Ovary (tissue), 9 donors: ENCODE data around the gene SF3A1. TPM values are rescaled to one million over a fixed set of nuclear protein-coding genes. Genes with fewer than 3 reads are reported as not detected.
A peak's percentile ranks its signal among the peaks of the same experiment; 100 is the strongest.

Source experiments
- DNase-seq, 5 donors: peaks; one replicate each; pipeline ENCODE4 v3.0.0-alpha.2; 2019 to 2020
- H3K27ac ChIP-seq, 2 donors: fragments of 200-600 bp; one replicate each; pipeline versions ENCODE4 v1.5.1 to v1.8.0; 2019 to 2022
- H3K27me3 ChIP-seq: fragments of 200-600 bp; one replicate; pipeline ENCODE4 v1.8.0; 2022
- H3K36me3 ChIP-seq: fragments of 200-600 bp; sonication (generic); one replicate; pipeline ENCODE4 v1.5.1; 2019
- H3K4me1 ChIP-seq: one replicate; pipeline ENCODE4 v1.8.1; 2013; ENCODE audit warnings: mild to moderate bottlenecking, moderate library complexity; ENCODE audit not compliant: insufficient read depth
- H3K4me3 ChIP-seq: fragments of 200-600 bp; sonication (generic); one replicate; pipeline ENCODE4 v1.5.1; 2017
- H3K9me3 ChIP-seq, 2 donors: fragments of 200-600 bp in 1 of 2; sonication (generic) in 1 of 2; one replicate each; pipeline versions ENCODE4 v1.5.1 to v1.8.1; 2013 to 2019; ENCODE audit warnings: mild to moderate bottlenecking in 1 of 2, moderate library complexity in 1 of 2
- EP300 ChIP-seq: sonication (generic); formaldehyde crosslinking; IDR thresholded peaks from one replicate; pipeline ENCODE4 v1.6.1; 2017; ENCODE audit warnings: antibody characterized with exemption
- POLR2A ChIP-seq: fragments of 450-650 bp; IDR thresholded peaks from one replicate; pipeline ENCODE4 v1.6.1; 2017; ENCODE audit warnings: antibody characterized with exemption, mild to moderate bottlenecking, moderate library complexity
- WGBS, 3 donors: extraction: QIAGEN DNeasy Blood & Tissue Kit in 1 of 3; methylation state at CpG; one replicate each; pipeline versions ENCODE4 v1.1.5 to v1.1.7; 2013 to 2017; 5-methylcytosine and 5-hydroxymethylcytosine counted together
- intact Hi-C, 4 donors: fragments of 100-400 bp; cut with DNase I; formaldehyde crosslinking; loops; one replicate each; pipeline versions ENCODE4 v1.11.0 to v1.15.1; 2022 to 2023
- polyA plus RNA-seq, 2 donors: library from polyadenylated mRNA; stranded (reverse); fragments of 200-250 nt in 1 of 2; fragments of 350-450 nt in 1 of 2; fragmentation: Illumina TruSeq in 1 of 2; extraction: RNeasy Lipid Tissue Mini Kit (QIAGEN cat#74804) in 1 of 2; gene quantifications; one replicate each; pipeline ENCODE4 v1.2.3, GENCODE V29; 2013 to 2014
- total RNA-seq, 7 donors: library from RNA; depleted of rRNA in 2 of 7; stranded (reverse); fragments of >200 nt in 2 of 7; fragmentation: NEBNext Ultra II Directional in 3 of 7; extraction: Animal tissue kit (Norgen Biotek cat#: 25700) in 3 of 7; gene quantifications; one replicate each; pipeline versions ENCODE4 v1.1.0 to v1.2.4, GENCODE V29; 2016 to 2023
- TF ChIP-seq, protein P1 (sequence below), 3 donors: fragments of 450-650 bp in 2 of 3; fragments of 200-600 bp in 1 of 3; IDR thresholded peaks; one replicate each; pipeline versions ENCODE4 v1.5.1 to v1.8.0; 2016 to 2022; ENCODE audit warnings: antibody characterized with exemption in 3 of 3, mild to moderate bottlenecking in 1 of 3
- donor health status: DM: no; HTN: no; CAD: no; lungs with moderate emphysema.
- donor health status: DM: no; HTN: no; CAD: no.
- donor health status: Bipolar disorder and iron deficiency.
- donor health status: DM: yes; HTN: yes; CAD: no.
- donor health status: DM: no; HTN: no; CAD: no.
- donor health status: DM: yes; HTN: yes; CAD: no.

Gene SF3A1
- total and polyA plus RNA-seq, 9 donors, result 36.4 to 211 (median 152) TPM

DNA sequence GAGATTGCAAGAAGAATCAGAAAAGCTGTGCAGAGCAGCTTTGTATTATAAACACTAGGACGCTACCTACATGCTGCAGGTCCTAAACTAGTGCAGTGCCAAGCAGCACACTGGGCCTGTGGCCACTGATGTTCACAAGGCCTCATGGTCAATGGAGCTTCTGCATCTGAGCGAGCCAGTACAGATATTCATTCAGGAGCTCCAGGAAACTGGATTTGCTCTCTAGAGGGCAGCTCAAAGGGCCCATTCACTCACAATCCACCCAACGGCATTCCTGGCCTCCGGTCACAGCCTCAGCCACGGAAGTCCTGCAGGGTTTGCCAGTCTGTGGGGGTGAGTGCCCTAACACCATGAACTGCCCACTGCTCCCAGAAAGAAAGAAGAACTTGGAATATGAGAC lies 24.1 kb downstream of the SF3A1 start:
- no peak overlapping the region for H3K4me3 ChIP-seq
- no peak for DNase-seq
- no peak for TF ChIP-seq EP300
- 67 to 86% (median 72%) methylated on average over 5 of the region's 5 CpGs for whole genome bisulfite sequencing, 3 donors
- intact Hi-C loops, result no loop called here
- no peaks in the 10 kb centered on the region for H3K36me3 ChIP-seq
- no peaks in the 10 kb centered on the region for H3K4me1 ChIP-seq
- no peak overlapping the region for H3K27ac ChIP-seq
- H3K27me3 ChIP-seq, result no peaks in the 10 kb centered on the region
- no peaks in the 10 kb centered on the region for H3K9me3 ChIP-seq

DNA sequence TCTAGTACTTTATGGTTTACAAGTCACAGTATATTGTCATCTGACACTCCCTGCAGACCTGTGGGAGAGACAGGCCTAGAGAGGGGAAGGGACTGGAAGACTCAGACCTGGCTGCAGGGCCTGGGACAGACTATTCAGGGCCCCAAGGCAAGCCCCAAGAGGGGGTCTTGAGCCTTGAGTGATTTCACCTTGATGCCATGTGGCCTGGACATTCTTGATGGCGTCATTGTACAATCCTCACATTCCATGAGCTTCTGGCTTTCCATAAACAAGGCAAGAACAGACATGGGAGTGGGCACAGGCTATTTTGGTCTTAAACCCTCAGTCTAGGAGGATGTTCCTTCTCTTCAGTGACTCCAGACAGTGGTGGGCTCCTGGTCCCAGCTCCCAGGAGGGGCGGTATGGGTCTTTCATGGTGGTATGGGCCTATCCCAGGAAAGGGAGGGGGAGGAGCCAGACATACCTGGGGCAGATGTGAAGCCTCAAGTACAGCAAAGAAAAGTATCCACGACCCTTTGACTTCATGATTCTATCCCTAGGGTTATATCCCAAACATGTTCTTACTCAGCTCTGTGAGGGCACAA lies 28.1 kb downstream of the SF3A1 start:
- WGBS, 3 donors, result 59 to 70% (median 61%) methylated on average over 3 of the region's 3 CpGs
- Histone ChIP-seq H3K27me3 (no peaks in the 10 kb centered on the region), H3K4me3 (no peak overlapping the region), H3K4me1 (peaks cover 18% of the 10 kb centered on the region), H3K9me3 (no peaks in the 10 kb centered on the region), H3K27ac (no peak overlapping the region), H3K36me3 (no peaks in the 10 kb centered on the region)
- no peak for TF ChIP-seq EP300
- TF ChIP-seq, protein P1, sequence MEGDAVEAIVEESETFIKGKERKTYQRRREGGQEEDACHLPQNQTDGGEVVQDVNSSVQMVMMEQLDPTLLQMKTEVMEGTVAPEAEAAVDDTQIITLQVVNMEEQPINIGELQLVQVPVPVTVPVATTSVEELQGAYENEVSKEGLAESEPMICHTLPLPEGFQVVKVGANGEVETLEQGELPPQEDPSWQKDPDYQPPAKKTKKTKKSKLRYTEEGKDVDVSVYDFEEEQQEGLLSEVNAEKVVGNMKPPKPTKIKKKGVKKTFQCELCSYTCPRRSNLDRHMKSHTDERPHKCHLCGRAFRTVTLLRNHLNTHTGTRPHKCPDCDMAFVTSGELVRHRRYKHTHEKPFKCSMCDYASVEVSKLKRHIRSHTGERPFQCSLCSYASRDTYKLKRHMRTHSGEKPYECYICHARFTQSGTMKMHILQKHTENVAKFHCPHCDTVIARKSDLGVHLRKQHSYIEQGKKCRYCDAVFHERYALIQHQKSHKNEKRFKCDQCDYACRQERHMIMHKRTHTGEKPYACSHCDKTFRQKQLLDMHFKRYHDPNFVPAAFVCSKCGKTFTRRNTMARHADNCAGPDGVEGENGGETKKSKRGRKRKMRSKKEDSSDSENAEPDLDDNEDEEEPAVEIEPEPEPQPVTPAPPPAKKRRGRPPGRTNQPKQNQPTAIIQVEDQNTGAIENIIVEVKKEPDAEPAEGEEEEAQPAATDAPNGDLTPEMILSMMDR (IDR thresholded peaks at IDR 0.05), result no peak
- no peak for TF ChIP-seq POLR2A
- intact Hi-C loops, result no loop called here
- DNase-seq, result no peak

DNA sequence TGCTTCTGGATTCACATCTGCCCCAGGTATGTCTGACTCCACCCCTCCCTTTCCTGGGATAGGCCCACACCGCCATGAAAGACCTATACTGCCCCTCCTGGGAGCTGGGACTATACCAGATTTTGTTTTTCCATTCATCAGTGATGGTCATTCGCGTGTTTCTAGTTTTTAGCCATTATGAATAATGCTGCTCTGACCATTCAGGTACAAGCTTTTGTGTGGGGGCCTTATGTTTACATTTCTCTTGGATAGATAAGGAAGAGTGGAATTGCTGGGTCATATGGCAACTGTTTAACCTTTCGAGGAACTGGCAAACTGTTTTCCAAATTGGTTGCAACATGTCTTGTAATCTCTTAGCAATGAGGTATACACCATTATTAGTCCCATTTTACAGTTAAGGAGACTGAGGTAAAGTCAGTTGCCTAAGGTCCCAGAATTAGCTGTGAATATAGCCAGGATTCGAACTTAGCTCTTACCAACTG lies 28.8 kb downstream of the SF3A1 start:
- 50 to 65% (median 60%) methylated on average over 5 of the region's 5 CpGs for WGBS, 3 donors
- H3K36me3 ChIP-seq, result no peaks in the 10 kb centered on the region
- no peak for DNase-seq
- intact Hi-C loops, result loop anchor here in 1 of 4 donors (2.0 kb wide), 1 partner anchor 29 kb away; the partner anchor contains the start of genes CCDC157 and SF3A1
- no peaks in the 10 kb centered on the region for H3K9me3 ChIP-seq
- H3K4me3 ChIP-seq, result no peak overlapping the region
- TF ChIP-seq EP300, result no peak
- no peak for TF ChIP-seq POLR2A
- TF ChIP-seq, protein P1 (IDR thresholded peaks at IDR 0.05), result no peak
- peak overlapping the region in 1 of 2 donors; percentile 55 for H3K27ac ChIP-seq
- H3K27me3 ChIP-seq, result no peaks in the 10 kb centered on the region
- peaks cover 18% of the 10 kb centered on the region for H3K4me1 ChIP-seq

DNA sequence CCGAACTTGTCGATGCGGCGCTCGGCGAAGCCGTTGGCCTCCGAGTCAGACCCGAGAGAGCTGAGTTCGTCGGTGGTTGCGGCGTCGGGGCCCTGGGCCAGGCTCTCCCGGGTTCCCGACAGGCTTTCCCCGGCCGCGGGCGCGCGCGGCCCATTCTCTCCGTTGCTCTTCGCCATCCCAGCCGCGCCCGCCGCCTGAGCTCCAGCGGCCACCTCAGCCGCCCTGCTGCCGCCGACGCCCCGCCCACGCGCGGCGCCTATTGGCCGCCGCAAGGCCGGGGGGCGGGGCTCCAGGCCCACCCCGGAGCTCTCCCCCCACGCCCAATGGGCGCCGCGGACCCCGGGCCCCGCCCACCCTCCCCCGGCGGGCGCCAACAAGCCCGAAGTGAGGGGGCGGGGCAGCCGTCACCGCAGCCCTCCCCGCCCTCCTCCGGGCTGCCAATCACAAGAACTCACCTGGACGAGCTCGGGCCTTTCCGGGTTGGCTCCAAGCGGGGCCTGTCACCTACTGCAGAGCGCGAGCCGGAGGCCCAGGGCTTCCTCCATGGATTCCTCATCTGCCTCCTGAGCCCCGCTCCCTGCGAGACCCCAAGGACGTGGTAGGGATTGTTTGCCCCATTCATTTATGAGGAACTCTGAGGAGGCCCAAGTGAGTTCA lies 29.9 kb downstream of the SF3A1 start, which contains the start of gene TBC1D10A:
TSS of gene TBC1D10A (minus strand) at position 236 of the 657 bp plus-strand sequence. CDS start at position 176, 60 bp downstream.
- Histone ChIP-seq H3K27ac (peak within 1 kb of the TSS; percentile 71 to 76), H3K36me3 (no peaks in the 10 kb centered on the region), H3K27me3 (no peaks in the 10 kb centered on the region), H3K4me3 (peak within 1 kb of the TSS; percentile 86), H3K4me1 (peaks cover 18% of the 10 kb centered on the region), H3K9me3 (no peaks in the 10 kb centered on the region)
- TF ChIP-seq POLR2A (peak; percentile 87), EP300 (no peak)
- intact Hi-C loops, result loop anchor here in 1 of 4 donors (2.0 kb wide), 1 partner anchor 30 kb away; the partner anchor contains the start of genes CCDC157 and SF3A1
- 0 to 1% (median 1%) methylated on average over 42 to 69 of the region's 69 CpGs for WGBS, 3 donors
- DNase-seq, result peak; percentile 88 to 92 (median 90)

DNA sequence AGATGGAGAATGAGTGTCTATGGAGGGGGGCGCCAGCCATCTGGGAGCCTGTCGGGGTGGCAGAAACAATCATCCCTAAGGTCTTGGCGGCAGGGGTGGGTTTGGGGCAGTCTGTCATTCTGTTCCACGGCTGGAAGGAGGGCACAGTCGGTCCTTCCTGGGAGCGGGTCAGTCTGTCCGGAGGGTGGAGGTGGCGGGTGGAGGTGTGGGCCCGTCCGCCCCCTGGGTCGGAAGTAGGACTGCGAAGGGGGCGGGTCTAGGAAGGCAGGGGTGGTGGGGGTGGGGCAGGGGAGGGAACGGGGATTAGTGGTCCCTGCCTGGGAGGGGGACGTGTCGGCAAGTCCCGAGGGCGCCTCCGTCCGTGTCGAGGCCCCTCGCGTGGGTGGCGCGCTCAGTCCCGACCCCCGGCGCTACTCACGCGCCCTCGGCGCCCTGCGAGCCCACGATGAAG lies 30.4 kb downstream of the SF3A1 start:
- DNase-seq, result peak in 2 of 5 donors; percentile 52 to 55
- WGBS, 3 donors, result 1 to 2% (median 1%) methylated on average over 28 to 34 of the region's 34 CpGs
- Histone ChIP-seq H3K4me1 (peaks cover 22% of the 10 kb centered on the region), H3K9me3 (no peaks in the 10 kb centered on the region), H3K4me3 (peak overlapping the region; percentile 86), H3K36me3 (no peaks in the 10 kb centered on the region), H3K27me3 (no peaks in the 10 kb centered on the region), H3K27ac (peak overlapping the region; percentile 71 to 76)
- intact Hi-C loops, result loop anchor here in 1 of 4 donors (2.0 kb wide), 1 partner anchor 31 kb away; the partner anchor contains the start of genes CCDC157 and SF3A1
- TF ChIP-seq, protein P1 (IDR thresholded peaks at IDR 0.05), result no peak
- no peak for TF ChIP-seq EP300
